Activated CD4-positive, alpha-beta T cell treated with anti-CD3 and anti-CD28 coated beads for 24 hours (primary cell): ENCODE data around the gene STIM2.
"Not testable (repeated sequence)": the region's sequence is repeated elsewhere in the genome, so short reads cannot be mapped to it uniquely, and the experiment has no call there.

Experiments used
- DNase-seq, 2 donors: peaks; one replicate each; pipeline ENCODE4 v3.0.0-alpha.2; 2020; ENCODE audit warnings: low read depth in 2 of 2

Gene STIM2

GRCh38 chr4:27001398-27002164 is 140.9 kb downstream of the STIM2 start:
- DNase-seq: no peak

- no peak for DNase-seq
Observed at GRCh38 chr4:27003642-27004113, 143.0 kb downstream of the STIM2 start.

GRCh38 chr4:27005501-27005900 is 144.9 kb downstream of the STIM2 start:
- no peak for DNase-seq

GRCh38 chr4:27005905-27006590 is 145.4 kb downstream of the STIM2 start:
- no peak for DNase-seq

GRCh38 chr4:27006646-27007045 is 146.0 kb downstream of the STIM2 start:
- no peak for DNase-seq

- DNase-seq: no peak
Observed at GRCh38 chr4:27007507-27007906, 146.9 kb downstream of the STIM2 start.

- no peak for DNase-seq
Observed at GRCh38 chr4:27008679-27009078, 148.0 kb downstream of the STIM2 start.

- no peak for DNase-seq
Observed at GRCh38 chr4:27009539-27009938, 148.9 kb downstream of the STIM2 start.

GRCh38 chr4:27010334-27010940 is 149.8 kb downstream of the STIM2 start:
- peak; percentile 28 to 37 for DNase-seq

GRCh38 chr4:27011401-27011800 is 150.8 kb downstream of the STIM2 start:
- no peak for DNase-seq

- no peak for DNase-seq
Observed at GRCh38 chr4:27013012-27013411, 152.4 kb downstream of the STIM2 start.

GRCh38 chr4:27016551-27016950 is 155.9 kb downstream of the STIM2 start:
- no peak for DNase-seq

- no peak for DNase-seq
Observed at GRCh38 chr4:27017623-27018022, 157.0 kb downstream of the STIM2 start.

- DNase-seq: no peak
Observed at GRCh38 chr4:27018076-27018475, 157.4 kb downstream of the STIM2 start.

- DNase-seq: no peak
Observed at GRCh38 chr4:27018910-27019309, 158.3 kb downstream of the STIM2 start.

GRCh38 chr4:27019766-27020165 is 159.1 kb downstream of the STIM2 start:
- DNase-seq: no peak

GRCh38 chr4:27020203-27020602 is 159.6 kb downstream of the STIM2 start:
- no peak for DNase-seq

GRCh38 chr4:27020603-27021002 is 160.0 kb downstream of the STIM2 start:
- no peak for DNase-seq

- DNase-seq: no peak
Observed at GRCh38 chr4:27022963-27023362, 162.3 kb downstream of the STIM2 start.

GRCh38 chr4:27023366-27023765 is 162.7 kb downstream of the STIM2 start:
- DNase-seq: no peak

GRCh38 chr4:27024805-27025204 is 164.2 kb downstream of the STIM2 start:
- no peak for DNase-seq

- DNase-seq: no peak
Observed at GRCh38 chr4:27027428-27027827, 166.8 kb downstream of the STIM2 start.

GRCh38 chr4:27035127-27035526 is 174.5 kb downstream of the STIM2 start:
- not testable (repeated sequence) for DNase-seq
